GM23338 (cell line): ENCODE measurements around the gene POFUT2. TPM values are rescaled to one million over a fixed set of nuclear protein-coding genes. Genes with fewer than 3 reads are reported as not detected.

Experiments
- ATAC-seq: fragments of 200-7000 bp; cut with Tn5 transposase; 3 replicates; pipeline ENCODE4 v1.9.1; 2020
- DNase-seq: peaks from one replicate; pipeline ENCODE4 v3.0.0-alpha.2; 2015; ENCODE audit warnings: low spot score
- H2AFZ ChIP-seq: fragments of 200-600 bp; sonication (generic); 2 replicates; pipeline ENCODE4 v1.8.0; 2016; ENCODE audit warnings: antibody characterized with exemption, mild to moderate bottlenecking, moderate library complexity
- H3F3A ChIP-seq: fragments of 200-600 bp; sonication (generic); replicated peaks from 2 replicates; pipeline ENCODE4 v1.8.0; 2017; ENCODE audit warnings: antibody characterized with exemption, mixed run types, low read depth
- H3K27ac ChIP-seq: fragments of 200-600 bp; sonication (generic); 2 replicates; pipeline ENCODE4 v1.6.1; 2016; ENCODE audit warnings: low read depth
- H3K27me3 ChIP-seq: fragments of 200-600 bp; sonication (generic); 2 replicates; pipeline ENCODE4 v1.8.0; 2016; ENCODE audit warnings: mild to moderate bottlenecking, mixed run types, moderate library complexity; ENCODE audit not compliant: insufficient read depth
- H3K36me3 ChIP-seq: fragments of 200-600 bp; sonication (generic); 2 replicates; pipeline ENCODE4 v1.8.0; 2016; ENCODE audit warnings: mild to moderate bottlenecking; ENCODE audit not compliant: insufficient read depth
- H3K4me1 ChIP-seq: fragments of 200-600 bp; sonication (generic); 2 replicates; pipeline ENCODE4 v1.8.0; 2016; ENCODE audit warnings: mild to moderate bottlenecking, moderate library complexity; ENCODE audit not compliant: insufficient read depth
- H3K4me2 ChIP-seq: fragments of 200-600 bp; sonication (generic); 2 replicates; pipeline ENCODE4 v1.7.1; 2017; ENCODE audit warnings: mixed run types
- H3K4me3 ChIP-seq: fragments of 200-600 bp; sonication (generic); 2 replicates; pipeline ENCODE4 v1.6.1; 2016; ENCODE audit warnings: mixed run types
- H3K79me2 ChIP-seq: fragments of 200-600 bp; sonication (generic); replicated peaks from 2 replicates; pipeline ENCODE4 v1.8.0; 2017; ENCODE audit warnings: mild to moderate bottlenecking; ENCODE audit not compliant: insufficient read depth
- H3K9me2 ChIP-seq: fragments of 200-600 bp; sonication (generic); 2 replicates; pipeline ENCODE4 v1.8.0; 2017; ENCODE audit not compliant: insufficient read depth
- H4K20me1 ChIP-seq: fragments of 200-600 bp; sonication (generic); replicated peaks from 2 replicates; pipeline ENCODE4 v1.8.0; 2017; ENCODE audit warnings: mild to moderate bottlenecking; ENCODE audit not compliant: insufficient read depth
- H3K27ac Mint-ChIP-seq: 2 replicates; pipeline ENCODE4 v1.8.0; 2020; ENCODE audit warnings: inconsistent platforms, mild to moderate bottlenecking, moderate library complexity, mixed read lengths
- H3K27me3 Mint-ChIP-seq: 3 replicates; pipeline ENCODE4 v1.8.0; 2022; ENCODE audit warnings: low read depth, mild to moderate bottlenecking, moderate library complexity, mixed read lengths, inconsistent platforms; ENCODE audit not compliant: insufficient read depth, poor library complexity
- H3K36me3 Mint-ChIP-seq: 3 replicates; pipeline ENCODE4 v1.8.0; 2021; ENCODE audit warnings: low read depth, mild to moderate bottlenecking, inconsistent platforms, moderate library complexity, mixed read lengths
- H3K4me1 Mint-ChIP-seq: 3 replicates; pipeline ENCODE4 v1.8.0; 2020; ENCODE audit warnings: mild to moderate bottlenecking, inconsistent platforms, mixed read lengths
- H3K4me3 Mint-ChIP-seq: 3 replicates; pipeline ENCODE4 v1.8.0; 2021; ENCODE audit warnings: moderate library complexity, mild to moderate bottlenecking, inconsistent platforms, mixed read lengths
- H3K9me3 Mint-ChIP-seq: 3 replicates; pipeline ENCODE4 v1.8.0; 2020; ENCODE audit warnings: moderate library complexity, mild to moderate bottlenecking, inconsistent platforms, mixed read lengths
- CREB1 ChIP-seq: fragments of 250-450 bp; sonication (Bioruptor Pico); IDR thresholded peaks from 2 replicates; pipeline ENCODE4 v1.5.0; 2020; ENCODE audit warnings: low read depth, mild to moderate bottlenecking, moderate library complexity
- EZH2 ChIP-seq: fragments of 200-600 bp; sonication (generic); IDR thresholded peaks from one replicate; pipeline ENCODE4 v1.8.0; 2017; ENCODE audit warnings: antibody characterized with exemption, mild to moderate bottlenecking, low read depth; ENCODE audit not compliant: unreplicated experiment
- JUNB ChIP-seq: IDR thresholded peaks from one replicate; pipeline ENCODE4 v1.6.1; 2016; ENCODE audit warnings: antibody characterized with exemption; ENCODE audit not compliant: unreplicated experiment
- NANOG ChIP-seq: IDR thresholded peaks from 2 replicates; pipeline ENCODE4 v1.6.1; 2016; ENCODE audit warnings: antibody characterized with exemption, borderline replicate concordance
- POLR2AphosphoS5 ChIP-seq: IDR thresholded peaks from 2 replicates; pipeline ENCODE4 v1.6.1; 2016; ENCODE audit warnings: antibody characterized with exemption, low read depth
- STAT1 ChIP-seq: IDR thresholded peaks from one replicate; pipeline ENCODE4 v1.6.1; 2016; ENCODE audit warnings: antibody characterized with exemption; ENCODE audit not compliant: unreplicated experiment
- ZNF114 ChIP-seq: fragments of 250-450 bp; sonication (Bioruptor Pico); IDR thresholded peaks from 2 replicates; pipeline ENCODE4 v1.5.0; 2020; ENCODE audit warnings: mild to moderate bottlenecking, moderate library complexity
- ZNF462 ChIP-seq: fragments of 250-450 bp; sonication (Bioruptor Pico); IDR thresholded peaks from 2 replicates; pipeline ENCODE4 v1.5.0; 2020; ENCODE audit warnings: mild to moderate bottlenecking, moderate library complexity
- polyA plus RNA-seq: library from polyadenylated mRNA; unstranded; fragments of >200 nt; fragmentation: Nextera tagmentation; extraction: Ambion mirVana; gene quantifications from 2 replicates; pipeline ENCODE4 v1.2.1, GENCODE V29; 2016
- total RNA-seq: library from RNA; depleted of rRNA; stranded (reverse); fragments of >200 nt; shearing (Covaris generic); gene quantifications from 2 replicates; pipeline ENCODE4 v1.2.3, GENCODE V29; 2014
- TF ChIP-seq, protein P1 (sequence below): IDR thresholded peaks from one replicate; pipeline ENCODE4 v1.6.1; 2018; ENCODE audit warnings: antibody characterized with exemption; ENCODE audit not compliant: unreplicated experiment

The POFUT2 gene
- total and polyA plus RNA-seq, 2 experiments from 2014 or later = 12.1 to 34.5 TPM

- H3K4me1 ChIP-seq = peaks cover 4% of the 10 kb centered on the region; the same call in 1 of the 2 replicates
- ATAC-seq (no peak), DNase-seq (no peak)
- no peak overlapping the region for H3K4me3 ChIP-seq
- H3K9me2 ChIP-seq = no peaks in the 10 kb centered on the region
- TF ChIP-seq, protein P1, sequence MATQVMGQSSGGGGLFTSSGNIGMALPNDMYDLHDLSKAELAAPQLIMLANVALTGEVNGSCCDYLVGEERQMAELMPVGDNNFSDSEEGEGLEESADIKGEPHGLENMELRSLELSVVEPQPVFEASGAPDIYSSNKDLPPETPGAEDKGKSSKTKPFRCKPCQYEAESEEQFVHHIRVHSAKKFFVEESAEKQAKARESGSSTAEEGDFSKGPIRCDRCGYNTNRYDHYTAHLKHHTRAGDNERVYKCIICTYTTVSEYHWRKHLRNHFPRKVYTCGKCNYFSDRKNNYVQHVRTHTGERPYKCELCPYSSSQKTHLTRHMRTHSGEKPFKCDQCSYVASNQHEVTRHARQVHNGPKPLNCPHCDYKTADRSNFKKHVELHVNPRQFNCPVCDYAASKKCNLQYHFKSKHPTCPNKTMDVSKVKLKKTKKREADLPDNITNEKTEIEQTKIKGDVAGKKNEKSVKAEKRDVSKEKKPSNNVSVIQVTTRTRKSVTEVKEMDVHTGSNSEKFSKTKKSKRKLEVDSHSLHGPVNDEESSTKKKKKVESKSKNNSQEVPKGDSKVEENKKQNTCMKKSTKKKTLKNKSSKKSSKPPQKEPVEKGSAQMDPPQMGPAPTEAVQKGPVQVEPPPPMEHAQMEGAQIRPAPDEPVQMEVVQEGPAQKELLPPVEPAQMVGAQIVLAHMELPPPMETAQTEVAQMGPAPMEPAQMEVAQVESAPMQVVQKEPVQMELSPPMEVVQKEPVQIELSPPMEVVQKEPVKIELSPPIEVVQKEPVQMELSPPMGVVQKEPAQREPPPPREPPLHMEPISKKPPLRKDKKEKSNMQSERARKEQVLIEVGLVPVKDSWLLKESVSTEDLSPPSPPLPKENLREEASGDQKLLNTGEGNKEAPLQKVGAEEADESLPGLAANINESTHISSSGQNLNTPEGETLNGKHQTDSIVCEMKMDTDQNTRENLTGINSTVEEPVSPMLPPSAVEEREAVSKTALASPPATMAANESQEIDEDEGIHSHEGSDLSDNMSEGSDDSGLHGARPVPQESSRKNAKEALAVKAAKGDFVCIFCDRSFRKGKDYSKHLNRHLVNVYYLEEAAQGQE = no peak
- TF ChIP-seq POLR2AphosphoS5 (no peak), NANOG (no peak), STAT1 (no peak), JUNB (no peak), ZNF462 (CRISPR knock-in tag) (no peak), CREB1 (CRISPR knock-in tag) (no peak), EZH2 (no peak), ZNF114 (CRISPR knock-in tag) (no peak)
- H4K20me1 ChIP-seq = peaks cover 20% of the 10 kb centered on the region
- H3K27ac ChIP-seq = no peak overlapping the region
- H3K4me2 ChIP-seq = no peak overlapping the region
- Mint-ChIP-seq H3K36me3 (peaks cover 42% of the 10 kb centered on the region), H3K4me3 (no peak overlapping the region), H3K9me3 (no peaks in the 10 kb centered on the region), H3K27me3 (peaks cover 9% of the 10 kb centered on the region), H3K4me1 (0 out of 3 replicates have a peak, but pooled peaks cover 7% of the 10 kb centered on the region), H3K27ac (no peak overlapping the region)
- H2AFZ ChIP-seq = no peak overlapping the region
- peaks cover 5% of the 10 kb centered on the region; the same call in 1 of the 2 replicates for H3F3A ChIP-seq
- peaks cover 35% of the 10 kb centered on the region for H3K79me2 ChIP-seq
- H3K27me3 ChIP-seq = no peaks in the 10 kb centered on the region
- H3K36me3 ChIP-seq = peaks cover 25% of the 10 kb centered on the region
These were observed 3.3 kb downstream of the POFUT2 start for GRCh38 chr21:45284456-45284741.
